ENCODE measurements around the gene TNNI2. TPM values are rescaled to one million over a fixed set of nuclear protein-coding genes. Genes with fewer than 3 reads are reported as not detected.

The TNNI2 gene
- total RNA-seq, 1 experiment from 2014 or later = not detected

GRCh38 chr11:1864831-1865665, 26.3 kb downstream of the TNNI2 start:
- Histone ChIP-seq H2BK5ac (ENCODE audit: insufficient read length, low read length) (no peak overlapping the region), H3K23me2 (ENCODE audit: insufficient read length, low read depth, low read length, poor library complexity, severe bottlenecking) (no peaks in the 10 kb centered on the region), H3K9ac (ENCODE audit: extremely low read depth, insufficient read length, low read length) (no peak overlapping the region), H3K4me2 (ENCODE audit: insufficient read depth, insufficient read length, low read length) (no peak overlapping the region), H3K18ac (ENCODE audit: insufficient read length, low read depth, low read length) (no peak overlapping the region), H2BK12ac (ENCODE audit: insufficient read length, low read depth, low read length) (no peak overlapping the region), H3K4me1 (ENCODE audit: insufficient read depth, low read length) (peaks cover 3% of the 10 kb centered on the region; the same call in 1 of the 2 replicates), H4K91ac (ENCODE audit: insufficient read length, low read depth, low read length) (no peak overlapping the region), H3K23ac (ENCODE audit: insufficient read length, low read depth, low read length) (no peak overlapping the region), H4K20me1 (ENCODE audit: control insufficient read depth, insufficient read depth, insufficient read length) (no peaks in the 10 kb centered on the region), H3K79me2 (ENCODE audit: insufficient read depth, low read length) (no peaks in the 10 kb centered on the region), H3T11ph (ENCODE audit: low read length) (no peak overlapping the region), H4K5ac (ENCODE audit: insufficient read length, low read depth, low read length) (no peak overlapping the region), H3K56ac (ENCODE audit: insufficient read length, low read depth, low read length) (no peak overlapping the region), H3K9me3 (ENCODE audit: control insufficient read depth, low read depth, low read length) (no peaks in the 10 kb centered on the region), H2BK15ac (ENCODE audit: low read depth, low read length) (no peak overlapping the region), H4K8ac (replicated peaks; ENCODE audit: insufficient read length, low read depth, low read length) (no peak overlapping the region), H2AFZ (ENCODE audit: low read length) (no peak overlapping the region), H2BK120ac (ENCODE audit: low read depth, low read length, poor library complexity, severe bottlenecking) (no peak overlapping the region), H3K4ac (ENCODE audit: low read depth, low read length) (no peak overlapping the region), H3K27me3 (ENCODE audit: insufficient read depth, low read length) (no peaks in the 10 kb centered on the region), H3K14ac (ENCODE audit: insufficient read depth, low read length) (no peak overlapping the region; the same call in 1 of the 2 replicates), H2BK20ac (ENCODE audit: low read depth, low read length, poor library complexity, severe bottlenecking) (no peak overlapping the region), H3K79me1 (ENCODE audit: insufficient read depth, low read depth, low read length, poor library complexity, severe bottlenecking) (no peaks in the 10 kb centered on the region), H2AK5ac (ENCODE audit: insufficient read length, low read length) (no peak overlapping the region), H3K27ac (ENCODE audit: insufficient read length, low read depth, low read length) (no peak overlapping the region)
- Mint-ChIP-seq H3K4me1 (peaks cover 5 to 11% of the 10 kb centered on the region in 2 experiments; a peak in 3 of 4 replicates), H3K36me3 (ENCODE audit: insufficient read depth in 1 of 3, low read depth in 3 of 3) (no peaks in the 10 kb centered on the region), H3K4me3 (no peak overlapping the region), H3K27ac (no peak overlapping the region), H3K9me3 (no peaks in the 10 kb centered on the region; a peak in 1 of 5 replicates), H3K27me3 (ENCODE audit: low read depth) (peaks cover 23% of the 10 kb centered on the region)
- WGBS (ENCODE audit: extremely low coverage, insufficient read length, low lambda C conversion rate) = no CpG with 5 or more reads among the region's 30 CpGs
- no peak for DNase-seq
- TF ChIP-seq CTCF (conservative IDR thresholded peaks at IDR 0.05) = no peak

Data from H9 (cell line).